Mesendoderm (in vitro differentiated cells): ENCODE measurements around the gene MAP7D3.
"Not testable (repeated sequence)": the region's sequence is repeated elsewhere in the genome, so short reads cannot be mapped to it uniquely, and the experiment has no call there.

Experiments
- DNase-seq: peaks from one replicate; pipeline ENCODE4 v3.0.0; 2013
- H2AK5ac ChIP-seq: 2 replicates; pipeline ENCODE4 v1.6.1; 2013; ENCODE audit warnings: low read length, inconsistent platforms
- H2BK120ac ChIP-seq: 2 replicates; pipeline ENCODE4 v1.6.1; 2013; ENCODE audit warnings: low read depth, mild to moderate bottlenecking, low read length, moderate library complexity, mixed read lengths
- H2BK15ac ChIP-seq: replicated peaks from 2 replicates; pipeline ENCODE4 v1.6.1; 2013; ENCODE audit warnings: low read depth, mild to moderate bottlenecking, moderate library complexity
- H2BK5ac ChIP-seq: 2 replicates; pipeline ENCODE4 v1.6.1; 2013; ENCODE audit warnings: low read length, inconsistent platforms
- H3K18ac ChIP-seq: 2 replicates; pipeline ENCODE4 v1.6.1; 2013; ENCODE audit warnings: mild to moderate bottlenecking, low read length, mixed read lengths
- H3K23ac ChIP-seq: one replicate; pipeline ENCODE4 v1.6.1; 2013; ENCODE audit warnings: low read length
- H3K27ac ChIP-seq: 2 replicates; pipeline ENCODE4 v1.5.1; 2013; ENCODE audit warnings: low read depth, mild to moderate bottlenecking, inconsistent platforms, low read length, moderate library complexity
- H3K27me3 ChIP-seq: 2 replicates; pipeline ENCODE4 v1.6.1; 2013; ENCODE audit warnings: low read length, control low read depth, mild to moderate bottlenecking, inconsistent platforms; ENCODE audit not compliant: insufficient read depth, poor library complexity
- H3K36me3 ChIP-seq: 2 replicates; pipeline ENCODE4 v1.6.1; 2013; ENCODE audit warnings: low read length, inconsistent platforms; ENCODE audit not compliant: control insufficient read depth, insufficient read depth
- H3K4ac ChIP-seq: one replicate; pipeline ENCODE4 v1.6.1; 2013; ENCODE audit warnings: low read depth, mild to moderate bottlenecking, low read length, moderate library complexity
- H3K4me1 ChIP-seq: 2 replicates; pipeline ENCODE4 v1.6.1; 2013; ENCODE audit warnings: low read depth, low read length, inconsistent platforms; ENCODE audit not compliant: control insufficient read depth
- H3K4me2 ChIP-seq: 2 replicates; pipeline ENCODE4 v1.6.1; 2013; ENCODE audit warnings: low read length
- H3K4me3 ChIP-seq: 2 replicates; pipeline ENCODE4 v1.5.1; 2013; ENCODE audit warnings: mild to moderate bottlenecking, low read length
- H3K56ac ChIP-seq: one replicate; pipeline ENCODE4 v1.6.1; 2013; ENCODE audit warnings: low read length
- H3K79me1 ChIP-seq: 2 replicates; pipeline ENCODE4 v1.6.1; 2013; ENCODE audit warnings: low read length, inconsistent platforms
- H3K79me2 ChIP-seq: 2 replicates; pipeline ENCODE4 v1.6.1; 2013; ENCODE audit warnings: mild to moderate bottlenecking, low read length; ENCODE audit not compliant: control insufficient read depth, insufficient read depth
- H3K9ac ChIP-seq: 2 replicates; pipeline ENCODE4 v1.6.1; 2013; ENCODE audit warnings: low read length, inconsistent platforms
- H4K5ac ChIP-seq: one replicate; pipeline ENCODE4 v1.6.1; 2013; ENCODE audit warnings: low read length
- H4K8ac ChIP-seq: one replicate; pipeline ENCODE4 v1.6.1; 2013; ENCODE audit warnings: low read depth, mild to moderate bottlenecking, control low read depth, low read length, moderate library complexity
- WGBS: extraction: QIAGEN DNeasy Blood & Tissue Kit; methylation state at CpG from one replicate; pipeline ENCODE4 v1.1.7; 2013; ENCODE audit warnings: low lambda C conversion rate, missing lambda C conversion rate; ENCODE audit not compliant: insufficient coverage; ENCODE audit errors: extremely low coverage; 5-methylcytosine and 5-hydroxymethylcytosine counted together

The MAP7D3 gene

DNA sequence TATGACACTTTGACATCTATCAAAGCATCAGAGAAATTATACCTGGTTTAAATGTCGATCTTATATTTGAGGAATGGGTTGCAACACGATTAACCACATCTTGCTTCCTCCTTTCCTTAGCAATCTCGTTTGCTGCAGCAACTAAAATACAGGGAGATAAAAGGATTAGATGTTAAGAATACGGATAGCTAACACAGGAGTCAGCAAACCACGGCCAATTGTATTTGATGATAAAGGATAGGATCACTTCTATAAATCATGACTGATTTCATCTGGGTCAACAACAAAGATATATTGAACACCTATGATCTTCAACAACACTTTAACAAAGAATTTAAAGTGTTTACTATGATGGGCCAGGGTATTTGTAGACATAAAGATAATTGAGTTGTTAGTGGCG lies 5.0 kb downstream of the MAP7D3 start:
- H3K9ac ChIP-seq: no peak overlapping the region
- DNase-seq: no peak
- H2BK120ac ChIP-seq: no peak overlapping the region
- no peak overlapping the region for H2AK5ac ChIP-seq
- no peak overlapping the region for H3K27ac ChIP-seq
- H2BK15ac ChIP-seq: no peak overlapping the region
- WGBS: no CpG with 5 or more reads among the region's 6 CpGs
- H4K8ac ChIP-seq: no peak overlapping the region
- H3K4ac ChIP-seq: no peak overlapping the region
- no peak overlapping the region for H4K5ac ChIP-seq
- no peak overlapping the region for H3K56ac ChIP-seq
- no peaks in the 10 kb centered on the region for H3K4me1 ChIP-seq
- no peaks in the 10 kb centered on the region for H3K79me1 ChIP-seq
- no peaks in the 10 kb centered on the region for H3K27me3 ChIP-seq
- no peak overlapping the region for H3K4me2 ChIP-seq
- no peaks in the 10 kb centered on the region for H3K36me3 ChIP-seq
- H3K4me3 ChIP-seq: no peak overlapping the region
- H3K23ac ChIP-seq: no peak overlapping the region
- no peak overlapping the region for H3K18ac ChIP-seq
- H3K79me2 ChIP-seq: no peaks in the 10 kb centered on the region
- no peak overlapping the region for H2BK5ac ChIP-seq

DNA sequence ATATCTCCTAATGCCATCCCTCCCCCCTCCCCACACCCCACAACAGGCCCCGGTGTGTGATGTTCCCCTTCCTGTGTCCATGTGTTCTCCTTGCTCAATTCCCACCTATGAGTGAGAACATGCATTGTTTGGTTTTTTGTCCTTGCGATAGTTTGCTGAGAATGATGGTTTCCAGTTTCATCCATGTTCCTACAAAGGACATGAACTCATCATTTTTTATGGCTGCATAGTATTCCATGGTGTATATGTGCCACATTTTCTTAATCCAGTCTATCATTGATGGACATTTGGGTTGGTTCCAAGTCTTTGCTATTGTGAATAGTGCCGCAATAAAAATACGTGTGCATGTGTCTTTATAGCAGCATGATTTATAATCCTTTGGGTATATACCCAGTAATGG lies 13.4 kb downstream of the MAP7D3 start:
- H2BK15ac ChIP-seq, H3K79me1 ChIP-seq, H3K27me3 ChIP-seq, H3K18ac ChIP-seq, H2BK5ac ChIP-seq, H3K79me2 ChIP-seq, H3K4me2 ChIP-seq, H3K56ac ChIP-seq, H2AK5ac ChIP-seq, DNase-seq, H2BK120ac ChIP-seq, H3K36me3 ChIP-seq, H4K5ac ChIP-seq, H3K27ac ChIP-seq, H3K9ac ChIP-seq, H3K4me3 ChIP-seq, H3K23ac ChIP-seq, H4K8ac ChIP-seq, H3K4ac ChIP-seq, H3K4me1 ChIP-seq: not testable (repeated sequence)
- WGBS: no CpG with 5 or more reads among the region's 4 CpGs

DNA sequence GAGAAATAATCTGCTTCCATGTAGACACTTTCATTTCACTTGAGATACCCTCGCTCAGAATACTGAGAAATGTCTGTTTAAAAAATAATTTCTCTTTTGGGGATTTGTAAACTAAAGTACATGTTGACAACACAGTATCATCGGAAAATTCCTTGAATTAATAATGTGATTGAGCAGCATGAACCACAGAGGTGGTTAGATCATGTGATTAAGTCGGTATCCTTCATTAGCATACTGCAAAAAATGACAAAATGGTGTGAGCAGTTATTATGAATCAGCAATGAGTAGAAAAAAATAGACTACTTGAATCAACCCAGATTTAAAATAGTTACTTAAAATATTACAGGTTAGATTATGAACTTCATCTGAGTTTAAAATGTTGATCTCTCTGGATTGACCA lies 14.1 kb downstream of the MAP7D3 start:
- Histone ChIP-seq H4K8ac (no peak overlapping the region), H4K5ac (no peak overlapping the region), H2BK5ac (no peak overlapping the region), H3K27ac (no peak overlapping the region), H3K36me3 (no peaks in the 10 kb centered on the region), H3K4me1 (no peaks in the 10 kb centered on the region), H3K9ac (no peak overlapping the region), H2BK120ac (no peak overlapping the region), H3K79me1 (no peaks in the 10 kb centered on the region), H3K23ac (no peak overlapping the region), H3K4me2 (no peak overlapping the region), H3K56ac (no peak overlapping the region), H3K4ac (no peak overlapping the region), H3K79me2 (no peaks in the 10 kb centered on the region), H2BK15ac (no peak overlapping the region), H3K27me3 (no peaks in the 10 kb centered on the region), H3K4me3 (no peak overlapping the region), H3K18ac (no peak overlapping the region), H2AK5ac (no peak overlapping the region)
- no peak for DNase-seq
- no CpG with 5 or more reads among the region's 3 CpGs for WGBS

DNA sequence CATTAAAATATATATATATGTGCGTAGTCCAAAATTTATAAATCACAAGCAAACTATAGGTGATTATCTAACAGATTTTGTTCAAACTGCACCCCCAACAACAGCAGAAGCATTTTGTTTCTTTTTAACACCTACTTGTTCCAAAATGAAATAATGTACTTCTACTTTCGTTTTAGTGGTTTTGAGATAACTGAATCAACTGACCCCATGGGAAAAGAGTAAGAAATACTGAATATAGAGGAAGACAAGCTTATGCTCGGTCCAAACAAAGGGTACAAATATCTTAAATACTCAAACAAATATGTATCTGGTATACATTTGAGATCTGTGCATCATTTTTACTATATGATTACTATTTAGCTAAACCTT lies 22.4 kb downstream of the MAP7D3 start:
- H3K18ac ChIP-seq: no peak overlapping the region
- no peak overlapping the region for H3K23ac ChIP-seq
- no peak overlapping the region for H3K4me2 ChIP-seq
- H3K79me2 ChIP-seq: no peaks in the 10 kb centered on the region
- H2BK120ac ChIP-seq: no peak overlapping the region
- H3K4ac ChIP-seq: no peak overlapping the region
- H2AK5ac ChIP-seq: no peak overlapping the region
- no peaks in the 10 kb centered on the region for H3K36me3 ChIP-seq
- no peak overlapping the region for H3K27ac ChIP-seq
- H3K56ac ChIP-seq: no peak overlapping the region
- H3K4me3 ChIP-seq: no peak overlapping the region
- no peak overlapping the region for H4K5ac ChIP-seq
- whole genome bisulfite sequencing: no CpG with 5 or more reads among the region's 3 CpGs
- no peaks in the 10 kb centered on the region for H3K4me1 ChIP-seq
- no peak for DNase-seq
- no peak overlapping the region for H2BK15ac ChIP-seq
- no peak overlapping the region for H4K8ac ChIP-seq
- no peaks in the 10 kb centered on the region for H3K27me3 ChIP-seq
- no peak overlapping the region for H2BK5ac ChIP-seq
- H3K79me1 ChIP-seq: no peaks in the 10 kb centered on the region
- no peak overlapping the region for H3K9ac ChIP-seq

DNA sequence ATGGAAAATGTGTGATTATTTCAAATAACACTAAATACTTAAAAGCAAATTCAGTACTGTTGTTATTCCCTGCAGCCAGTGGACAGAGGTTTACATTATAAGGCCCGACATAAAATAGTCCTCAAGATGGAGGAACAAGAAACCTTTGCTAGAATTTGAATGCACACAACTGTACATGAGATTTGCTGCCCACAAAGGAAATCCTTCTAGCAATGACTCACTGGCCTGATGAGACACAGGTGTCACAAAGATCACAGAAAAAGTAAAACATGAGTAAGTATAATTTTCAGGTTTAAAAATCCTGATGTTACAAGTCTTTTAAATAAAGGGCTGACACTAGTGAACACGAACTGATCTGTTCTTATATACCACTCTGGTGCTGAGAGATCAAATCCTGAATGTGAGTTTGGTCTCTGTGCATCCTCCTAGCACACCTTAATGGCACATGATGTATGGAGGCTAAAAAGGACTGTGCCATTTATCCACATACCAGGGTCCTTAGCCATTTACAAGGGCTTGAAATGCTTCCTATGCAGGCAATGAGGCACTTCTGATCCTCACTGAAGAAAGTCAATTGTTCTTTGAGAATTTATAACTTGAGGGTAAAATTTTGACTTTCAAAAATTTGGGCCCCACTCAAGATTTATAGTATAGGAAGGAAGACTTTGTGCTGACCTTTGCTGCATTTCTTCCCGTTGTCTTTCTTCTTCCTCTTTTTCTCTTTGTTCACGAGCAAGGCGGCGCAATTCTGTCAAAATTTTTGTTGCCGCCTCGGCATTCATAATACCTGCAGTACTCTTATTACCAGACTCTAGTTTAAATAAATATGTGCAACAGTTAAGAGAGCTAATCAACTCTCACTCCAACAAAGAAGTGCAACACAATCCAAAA lies 23.0 kb downstream of the MAP7D3 start:
- H4K5ac ChIP-seq: no peak overlapping the region

DNA sequence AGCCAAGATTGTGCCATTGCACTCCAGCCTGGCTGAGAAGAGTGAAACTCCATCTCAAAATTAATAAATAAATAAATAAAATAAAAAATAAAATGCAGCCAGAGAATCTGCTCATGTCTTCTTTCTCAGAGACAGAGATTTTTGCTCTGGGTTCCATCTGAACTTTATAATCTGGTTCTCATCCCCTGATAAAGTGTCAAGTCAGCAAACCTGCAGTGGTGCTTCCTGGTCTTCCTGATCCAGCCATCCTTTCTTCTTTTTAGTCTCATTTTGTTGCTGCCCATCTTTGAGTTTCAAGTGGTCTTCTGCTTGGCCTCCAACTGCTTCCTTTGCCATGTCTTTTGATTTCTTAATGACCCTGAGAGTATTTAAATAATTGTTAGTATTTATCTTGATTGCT lies 24.1 kb downstream of the MAP7D3 start:
- no peak overlapping the region for H4K5ac ChIP-seq
- no peak overlapping the region for H3K27ac ChIP-seq
- H3K56ac ChIP-seq: no peak overlapping the region
- no peak overlapping the region for H2AK5ac ChIP-seq
- no peak overlapping the region for H2BK120ac ChIP-seq
- H3K79me1 ChIP-seq: no peaks in the 10 kb centered on the region
- no peak overlapping the region for H4K8ac ChIP-seq
- H3K36me3 ChIP-seq: no peaks in the 10 kb centered on the region
- no peak overlapping the region for H3K23ac ChIP-seq
- no peak overlapping the region for H3K4me3 ChIP-seq
- no peaks in the 10 kb centered on the region for H3K79me2 ChIP-seq
- no peak overlapping the region for H3K18ac ChIP-seq
- no peak overlapping the region for H3K9ac ChIP-seq
- no peak for DNase-seq
- no peak overlapping the region for H3K4me2 ChIP-seq
- H2BK5ac ChIP-seq: no peak overlapping the region
- no peaks in the 10 kb centered on the region for H3K27me3 ChIP-seq
- no peaks in the 10 kb centered on the region for H3K4me1 ChIP-seq
- no peak overlapping the region for H3K4ac ChIP-seq
- H2BK15ac ChIP-seq: no peak overlapping the region

More for the DNA sequence above, 23.0 kb downstream of the MAP7D3 start:
- no peak overlapping the region for H3K18ac ChIP-seq
- no peak for DNase-seq
- no peak overlapping the region for H4K8ac ChIP-seq
- no peak overlapping the region for H2BK15ac ChIP-seq
- no peak overlapping the region for H2BK5ac ChIP-seq
- H3K4me3 ChIP-seq: no peak overlapping the region
- no peak overlapping the region for H3K4me2 ChIP-seq
- H2BK120ac ChIP-seq: no peak overlapping the region
- no peak overlapping the region for H3K27ac ChIP-seq
- H3K9ac ChIP-seq: no peak overlapping the region
- no CpG with 5 or more reads among the region's 8 CpGs for WGBS
- no peak overlapping the region for H3K23ac ChIP-seq
- H3K79me2 ChIP-seq: no peaks in the 10 kb centered on the region
- no peak overlapping the region for H2AK5ac ChIP-seq
- no peak overlapping the region for H3K56ac ChIP-seq
- H3K79me1 ChIP-seq: no peaks in the 10 kb centered on the region
- H3K36me3 ChIP-seq: no peaks in the 10 kb centered on the region
- H3K4ac ChIP-seq: no peak overlapping the region
- H3K4me1 ChIP-seq: no peaks in the 10 kb centered on the region
- H3K27me3 ChIP-seq: no peaks in the 10 kb centered on the region
